ENCODE measurements around the gene KCNIP4.
"Not testable (repeated sequence)": the region's sequence is repeated elsewhere in the genome, so short reads cannot be mapped to it uniquely, and the experiment has no call there.

Gene KCNIP4

DNA sequence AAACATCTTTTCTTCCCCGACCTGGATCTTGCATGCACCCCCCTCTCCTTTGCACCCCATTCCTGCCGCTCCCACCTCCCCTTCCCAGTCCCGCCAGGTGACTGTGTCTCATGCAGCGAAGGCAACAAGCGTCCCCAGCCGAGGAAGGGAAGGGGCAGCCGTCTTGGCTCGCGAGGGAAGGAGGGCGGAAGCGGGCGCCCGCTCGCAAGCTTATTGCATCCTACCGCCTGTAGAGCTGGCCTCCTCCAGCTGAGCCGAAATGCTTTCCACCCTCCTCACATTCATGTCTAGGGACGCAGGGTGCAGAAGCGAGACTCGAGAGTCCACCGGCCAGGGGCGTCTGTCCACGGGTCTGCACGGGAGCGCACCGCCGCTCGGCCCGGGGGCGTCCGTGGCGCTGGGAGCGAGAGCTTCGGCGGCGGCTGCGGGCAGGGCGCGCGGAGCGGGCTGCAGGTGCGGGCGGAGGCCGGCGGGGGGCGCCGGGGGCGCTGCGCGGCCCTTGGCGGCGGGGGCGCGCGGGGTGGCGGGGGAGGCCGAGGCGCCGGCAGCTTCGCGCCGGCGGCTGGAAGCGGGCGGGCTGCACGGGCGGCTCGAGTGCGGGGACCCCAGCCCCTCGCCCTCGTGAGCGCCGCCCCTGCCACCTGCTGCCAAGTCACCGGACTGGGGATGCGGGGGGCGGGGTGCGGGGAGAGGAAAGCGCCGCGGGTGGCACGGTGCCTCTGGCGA, at the start of gene KCNIP4:
Gene KCNIP4 (minus strand): TSS at position 426 of the 726 bp plus-strand sequence.
- peak in 1 of 2 donors; percentile 5 for DNase-seq (ENCODE audit: low read depth in 2 of 2)

DNA sequence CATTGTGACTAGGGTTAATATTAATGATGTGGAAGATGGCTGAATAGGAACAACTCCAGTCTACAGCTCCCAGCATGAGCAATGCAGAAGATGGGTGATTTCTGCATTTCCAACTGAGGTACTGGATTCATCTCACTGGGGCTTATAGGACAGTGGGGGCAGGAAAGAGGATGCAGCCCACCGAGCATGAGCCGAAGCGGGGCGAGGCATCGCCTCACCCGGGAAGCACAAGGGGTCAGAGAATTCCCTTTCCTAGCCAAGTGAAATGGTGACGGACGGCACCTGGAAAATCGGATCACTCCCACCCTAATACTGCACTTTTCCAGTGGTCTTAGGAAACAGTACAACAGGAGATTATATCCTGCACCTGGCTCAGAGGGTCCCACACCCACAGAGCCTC, 48.0 kb upstream of the KCNIP4 start:
- not testable (repeated sequence) for DNase-seq (ENCODE audit: low read depth in 2 of 2)

DNA sequence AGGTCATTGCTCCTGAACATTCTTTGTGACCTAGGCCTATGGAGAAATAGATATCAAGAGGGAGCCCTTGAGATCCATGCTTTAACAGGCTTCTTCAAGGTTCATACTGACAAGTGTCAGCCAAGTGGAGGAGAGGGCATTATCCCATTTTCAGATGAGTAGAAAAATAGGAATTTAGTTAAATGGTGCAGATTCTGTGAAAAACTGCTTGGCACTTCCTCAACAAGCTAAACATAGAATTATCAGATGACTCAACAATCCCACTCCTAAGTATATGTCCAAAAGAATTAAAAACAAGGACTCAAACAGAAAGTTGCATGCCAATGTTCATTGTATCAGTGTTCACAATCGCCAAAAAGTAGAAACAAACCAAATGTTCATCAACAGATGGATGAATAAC, 43.8 kb upstream of the KCNIP4 start:
- DNase-seq (ENCODE audit: low read depth in 2 of 2): no peak

DNA sequence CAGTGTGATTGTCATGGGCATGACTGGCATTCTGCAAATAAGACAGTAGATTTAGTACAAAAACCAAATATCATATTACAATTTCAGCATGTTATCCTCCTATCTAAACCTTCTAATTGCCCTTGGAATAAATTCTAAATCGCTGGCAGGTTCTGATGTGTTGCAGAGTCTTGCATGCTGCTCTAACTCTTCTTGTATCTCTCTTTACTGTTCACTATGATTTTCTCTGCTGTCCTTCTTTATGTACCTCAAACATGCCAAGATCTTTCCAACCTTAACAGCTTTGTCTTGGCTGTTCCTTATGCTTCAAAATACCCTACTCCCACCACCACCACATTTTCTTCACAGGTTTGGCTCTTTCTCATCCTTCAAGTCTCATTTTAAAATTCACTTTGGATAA, 43.0 kb upstream of the KCNIP4 start:
- no peak for DNase-seq (ENCODE audit: low read depth in 2 of 2)

DNA sequence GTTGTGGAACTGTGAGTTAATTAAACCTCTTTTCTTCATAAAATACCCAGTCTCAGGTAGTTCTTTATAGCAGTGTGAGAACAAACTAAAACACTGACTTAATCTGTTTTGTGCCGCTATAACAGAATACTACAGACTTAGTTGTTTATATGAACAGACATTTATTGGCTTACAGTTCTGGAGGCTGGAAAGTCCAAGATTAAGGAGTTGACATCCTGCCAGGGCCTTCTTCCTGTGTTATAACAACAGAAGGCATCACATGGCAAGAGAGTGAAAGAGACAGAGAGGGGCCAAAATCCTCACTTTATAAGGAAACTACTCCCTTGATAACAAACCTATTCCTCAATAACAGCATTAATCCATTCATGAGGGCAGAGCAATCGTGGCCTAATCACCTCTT, 42.5 kb upstream of the KCNIP4 start:
- no peak for DNase-seq (ENCODE audit: low read depth in 2 of 2)

DNA sequence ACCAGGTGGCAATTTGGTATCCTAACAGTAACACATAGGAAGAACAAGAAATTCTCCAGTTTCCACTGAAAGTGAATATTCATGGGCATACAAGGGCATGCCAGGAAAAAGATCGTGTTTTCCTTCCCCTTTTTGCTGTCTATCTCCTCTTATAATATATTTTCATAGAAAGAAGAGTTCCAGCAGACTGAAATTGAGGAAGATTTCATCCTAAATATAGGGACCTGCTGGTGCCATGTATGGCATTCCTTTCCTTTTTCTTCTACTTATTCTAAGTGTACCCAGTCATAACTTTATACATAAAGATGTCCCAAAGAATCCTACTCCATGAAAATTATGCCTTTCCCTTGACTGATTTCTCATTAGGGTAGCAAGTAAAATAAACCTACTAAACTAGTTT, 40.8 kb upstream of the KCNIP4 start:
- no peak for DNase-seq (ENCODE audit: low read depth in 2 of 2)

DNA sequence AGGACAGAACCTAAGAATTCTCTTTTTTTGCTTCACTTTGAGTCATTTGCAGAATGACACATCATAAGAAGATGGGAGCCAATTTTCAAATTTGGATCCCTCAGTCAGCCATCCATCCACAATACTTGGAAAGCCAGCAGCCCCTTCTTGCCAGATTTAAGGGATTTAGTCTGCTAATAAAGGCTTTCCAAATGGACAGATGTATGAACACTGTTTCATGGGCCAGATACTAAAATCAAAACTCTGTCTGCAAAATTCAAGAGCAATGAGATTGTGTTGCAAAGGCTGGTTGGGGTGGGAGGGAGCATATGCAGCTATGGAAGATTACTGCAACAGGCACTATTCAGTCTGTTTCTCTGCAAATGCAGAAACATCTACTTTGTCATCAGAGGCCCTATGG, 37.7 kb upstream of the KCNIP4 start:
- no peak for DNase-seq (ENCODE audit: low read depth in 2 of 2)

DNA sequence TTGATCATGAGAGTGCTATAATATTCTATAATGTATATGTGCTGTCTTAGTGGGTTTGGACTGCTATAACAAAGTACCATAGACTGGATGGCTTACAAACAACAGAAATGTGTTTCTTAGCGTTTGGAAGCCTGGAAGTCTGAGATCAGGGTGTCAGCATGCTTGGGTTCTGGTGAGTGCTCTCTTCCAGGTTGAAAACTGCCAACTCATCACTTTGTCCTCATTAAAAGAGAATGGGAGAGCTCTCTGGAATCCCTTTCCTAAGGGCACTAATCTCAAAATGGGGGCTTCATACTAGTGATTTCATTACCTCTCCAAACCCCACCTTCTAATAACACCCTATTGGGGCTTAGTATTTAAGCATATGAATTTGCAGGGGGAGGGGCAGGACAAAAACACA, 33.5 kb upstream of the KCNIP4 start:
- no peak for DNase-seq (ENCODE audit: low read depth in 2 of 2)

DNA sequence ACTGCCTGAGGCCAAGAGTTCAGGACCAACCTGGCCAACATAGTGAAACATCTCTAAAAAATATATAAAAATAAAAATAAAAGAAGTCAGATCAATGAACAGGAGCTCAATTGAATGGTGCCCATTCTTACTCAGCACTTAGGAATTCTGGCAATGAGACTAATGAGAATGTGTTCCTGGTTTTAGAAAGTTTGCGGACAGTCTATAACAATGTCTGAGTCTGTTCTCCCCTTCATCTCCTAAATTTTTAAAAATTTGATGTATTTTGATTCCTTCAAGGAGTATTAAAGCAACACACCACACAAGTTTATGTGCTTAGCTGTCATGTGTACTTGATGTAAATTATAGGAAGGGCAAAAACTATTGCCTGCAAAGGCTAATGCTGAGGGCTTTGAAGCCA, 30.6 kb upstream of the KCNIP4 start:
- DNase-seq (ENCODE audit: low read depth in 2 of 2): no peak

DNA sequence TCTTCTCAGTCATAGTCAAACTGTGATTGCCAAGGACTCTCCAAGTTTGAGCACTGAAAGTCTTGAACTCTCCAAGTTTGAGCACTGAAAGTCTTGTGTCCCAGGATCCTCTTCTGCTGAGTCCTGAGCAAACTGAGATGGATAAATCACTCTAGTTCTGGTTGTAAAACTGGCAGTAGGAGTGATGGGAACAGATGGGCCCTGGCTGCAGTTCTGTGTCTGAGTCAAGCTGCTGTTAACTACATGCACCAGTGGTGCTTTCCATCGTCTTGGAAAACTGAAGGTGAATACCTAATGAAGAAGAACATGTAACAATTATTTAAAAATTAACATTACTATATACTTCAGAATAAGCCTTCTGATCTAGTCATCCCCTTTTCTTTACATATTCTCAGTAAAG, 27.6 kb upstream of the KCNIP4 start:
- no peak for DNase-seq (ENCODE audit: low read depth in 2 of 2)

DNA sequence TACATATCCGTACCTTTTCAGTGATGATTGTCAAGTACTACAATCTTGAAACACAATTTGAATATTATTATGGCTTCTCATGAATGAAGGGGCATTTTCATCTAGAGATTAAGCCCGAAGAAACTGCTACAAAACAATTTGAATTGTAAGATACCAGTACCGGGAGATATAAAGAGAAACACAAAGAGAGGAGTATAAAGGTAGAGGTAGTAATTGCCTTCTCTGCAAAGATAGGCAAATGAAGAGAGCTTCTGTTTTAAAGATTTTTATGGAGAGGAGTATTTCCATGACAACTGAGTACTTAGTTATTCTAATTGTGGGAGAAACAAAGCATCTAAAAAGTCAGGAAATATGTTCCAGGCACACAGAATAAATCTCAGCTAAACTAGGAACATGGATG, 25.3 kb upstream of the KCNIP4 start:
- no peak for DNase-seq (ENCODE audit: low read depth in 2 of 2)

DNA sequence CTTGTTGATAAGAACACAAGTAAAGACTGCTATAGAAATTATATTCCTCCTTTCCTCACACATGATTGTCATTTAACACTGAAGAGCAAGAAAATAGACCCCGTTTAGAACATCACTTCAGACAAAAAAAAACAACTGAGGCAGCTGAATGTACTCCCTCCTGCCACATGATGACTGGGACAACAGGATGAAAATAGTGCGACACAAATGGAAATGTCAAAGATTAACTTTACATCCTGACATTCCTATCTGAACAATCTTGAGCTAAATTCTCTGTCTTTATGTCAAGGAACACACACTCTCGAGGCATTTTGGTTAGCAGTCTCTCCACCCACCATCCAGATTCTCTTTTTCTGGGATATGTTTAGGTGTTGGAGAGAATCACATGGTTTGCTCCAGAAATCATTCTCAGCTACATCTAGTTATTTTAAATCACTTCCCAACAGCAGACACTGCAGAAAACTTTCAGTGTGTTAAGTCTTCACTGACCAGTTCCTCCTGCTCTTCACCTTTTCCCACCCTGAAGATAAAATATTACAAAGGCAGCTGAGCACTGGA, 16.3 kb upstream of the KCNIP4 start:
- DNase-seq (ENCODE audit: low read depth in 2 of 2): no peak

DNA sequence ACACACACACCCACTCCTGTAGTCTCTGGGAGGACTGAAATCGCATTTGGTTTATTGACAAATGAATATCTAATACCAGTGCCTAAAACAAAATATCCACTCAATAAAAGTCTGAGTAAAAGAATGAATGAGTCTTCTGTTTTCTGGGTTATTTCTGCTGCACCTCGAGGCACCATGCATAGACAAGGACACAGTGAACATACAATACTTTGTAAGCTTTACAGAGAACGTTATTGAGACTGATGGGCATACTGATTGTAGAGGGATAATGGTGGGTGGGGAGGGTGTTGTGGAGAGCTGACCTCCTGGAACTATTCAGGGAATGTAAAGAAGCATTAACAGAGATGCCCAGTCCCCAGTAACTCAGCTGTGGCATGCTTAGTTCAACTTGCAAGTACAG, 14.1 kb upstream of the KCNIP4 start:
- DNase-seq (ENCODE audit: low read depth in 2 of 2): no peak

DNA sequence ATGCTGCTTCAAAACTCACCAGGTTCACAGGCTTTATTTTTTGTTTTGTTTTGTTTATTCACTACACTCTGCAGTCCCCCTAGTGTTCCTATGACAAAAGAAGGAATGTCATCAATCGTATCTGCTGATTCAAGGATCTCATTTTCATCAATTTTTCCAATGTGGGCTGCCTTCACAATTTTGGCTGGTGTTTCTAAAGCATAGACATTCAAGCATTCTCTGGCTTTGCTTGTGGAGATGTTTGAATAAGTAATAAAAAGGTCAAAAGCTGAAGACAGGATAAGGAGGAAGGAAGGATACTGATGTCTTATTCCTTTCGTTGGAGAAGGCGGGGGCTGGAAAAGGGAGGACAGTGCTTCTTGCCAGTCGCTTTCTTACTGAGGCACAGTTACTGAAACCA, 12.2 kb upstream of the KCNIP4 start:
- no peak for DNase-seq (ENCODE audit: low read depth in 2 of 2)

DNA sequence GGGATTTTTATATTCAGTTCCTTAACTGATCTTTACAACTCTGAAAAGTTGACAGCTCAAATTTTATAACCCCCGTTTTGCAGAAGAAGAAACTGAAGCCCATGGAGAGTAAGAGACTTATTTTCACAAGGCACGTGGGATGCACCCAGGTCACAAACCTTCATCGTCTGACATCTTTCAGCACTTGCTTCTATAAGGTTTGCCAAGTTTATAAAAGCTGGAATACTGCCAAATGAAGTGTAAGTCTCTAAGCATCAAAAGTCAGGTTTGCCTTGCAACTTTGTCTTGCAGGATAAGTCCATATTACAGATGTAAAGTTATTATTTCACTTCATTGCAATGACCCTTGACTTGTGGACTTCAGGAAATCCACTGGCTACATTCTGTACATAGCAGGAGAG, 6.3 kb upstream of the KCNIP4 start:
- no peak for DNase-seq (ENCODE audit: low read depth in 2 of 2)

DNA sequence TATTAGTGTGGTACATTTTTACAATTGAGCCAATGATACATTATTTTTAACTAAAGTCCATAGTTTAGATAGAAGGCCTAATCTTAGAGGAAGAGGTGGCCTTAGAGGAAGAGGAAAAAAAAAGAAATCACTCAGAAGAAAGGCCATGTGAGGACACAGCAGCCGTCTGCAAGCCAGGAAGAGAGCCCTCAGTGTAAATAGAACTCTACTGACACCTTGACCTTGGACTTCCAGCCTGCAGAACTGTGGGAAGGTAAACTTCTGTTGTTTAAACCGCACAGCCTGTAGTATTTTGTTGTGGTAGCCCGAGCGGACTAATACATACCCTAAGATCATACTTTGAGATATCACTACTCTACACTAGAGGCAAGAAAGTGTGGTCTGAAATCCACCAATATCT, 5.1 kb upstream of the KCNIP4 start:
- DNase-seq (ENCODE audit: low read depth in 2 of 2): no peak

DNA sequence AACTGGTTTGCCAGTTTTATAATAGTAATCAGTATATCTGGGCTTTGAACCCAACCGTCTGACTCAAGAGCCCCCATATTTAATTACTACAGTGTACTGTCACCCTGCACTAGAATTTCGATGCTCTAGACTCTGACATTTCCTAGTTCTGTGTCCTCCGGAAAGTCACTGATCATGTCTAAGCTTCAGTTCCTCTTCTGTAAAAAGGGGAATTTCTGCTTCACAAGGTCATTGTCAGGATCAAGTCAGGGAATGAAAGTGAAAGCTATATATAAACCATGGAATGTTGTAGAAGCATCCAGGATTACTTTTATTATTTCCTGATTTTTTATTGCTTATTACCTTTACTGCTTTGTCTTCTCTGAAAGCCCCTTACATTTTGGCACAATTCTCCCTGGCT, 4.0 kb upstream of the KCNIP4 start:
- DNase-seq (ENCODE audit: low read depth in 2 of 2): no peak

DNA sequence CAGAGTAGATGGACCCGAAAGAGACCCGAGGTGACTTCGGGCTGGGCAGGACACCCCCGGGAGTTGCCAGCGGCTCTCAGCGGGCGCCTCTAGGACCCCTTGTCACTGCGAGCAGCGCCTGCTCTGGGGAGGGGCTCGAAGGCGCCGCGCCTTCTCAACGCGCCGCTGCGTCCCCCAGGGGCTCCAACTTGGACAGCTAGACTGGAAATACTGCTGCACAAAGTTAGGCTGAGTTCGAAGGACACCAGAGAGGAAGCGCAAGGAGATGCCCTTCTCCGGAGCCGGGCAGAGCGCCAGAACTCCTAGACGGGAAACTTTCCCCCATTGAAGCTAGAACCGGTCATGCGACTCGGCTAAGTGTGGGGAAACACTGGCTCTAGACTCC, 493 bp upstream of the KCNIP4 start:
- DNase-seq (ENCODE audit: low read depth in 2 of 2): no peak

DNA sequence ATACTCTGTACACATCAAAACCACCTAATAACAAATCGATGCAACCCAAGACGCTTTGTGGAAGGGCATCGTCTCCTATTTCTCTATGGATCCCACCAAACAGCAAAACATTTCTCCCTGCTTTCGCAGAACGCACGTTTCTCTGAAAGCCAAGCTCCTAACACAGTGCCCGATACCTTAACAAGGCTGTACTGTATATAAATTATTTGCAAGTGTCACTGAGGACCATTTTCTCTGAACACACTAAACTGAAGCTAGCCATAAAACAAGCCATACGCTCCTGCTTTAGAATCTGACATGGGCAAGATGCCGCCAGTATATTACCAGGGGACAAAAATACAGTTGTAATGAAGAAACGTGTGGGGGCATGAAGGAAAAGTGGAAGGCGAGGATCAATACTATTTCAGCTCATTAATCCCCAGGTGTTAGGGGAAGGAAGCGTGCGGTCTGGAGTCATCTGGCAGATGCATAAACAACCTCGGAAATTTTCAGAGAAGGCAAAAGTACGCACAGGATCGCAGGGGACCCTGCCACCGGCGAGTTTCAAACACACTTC, 703 bp downstream of the KCNIP4 start:
- DNase-seq (ENCODE audit: low read depth in 2 of 2): no peak

DNA sequence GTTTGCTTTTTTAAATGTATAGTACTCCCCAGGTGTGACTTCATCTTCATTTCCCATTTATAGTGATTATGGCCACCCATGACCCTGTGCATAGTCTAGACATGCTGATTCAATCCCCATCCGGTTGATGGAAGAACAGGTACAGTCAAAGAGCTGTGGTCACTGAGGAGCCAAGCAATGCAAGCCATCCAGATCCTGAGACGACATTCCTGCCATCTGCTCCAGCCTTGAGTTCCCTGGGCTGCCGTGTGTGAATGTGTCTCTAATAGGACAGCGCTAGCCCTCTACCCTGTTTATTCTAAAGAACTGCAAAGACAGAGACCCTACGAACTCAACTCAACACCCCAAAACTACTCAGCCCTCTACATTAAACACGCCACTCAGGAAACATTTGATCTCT, 1.7 kb downstream of the KCNIP4 start:
- no peak for DNase-seq (ENCODE audit: low read depth in 2 of 2)

DNA sequence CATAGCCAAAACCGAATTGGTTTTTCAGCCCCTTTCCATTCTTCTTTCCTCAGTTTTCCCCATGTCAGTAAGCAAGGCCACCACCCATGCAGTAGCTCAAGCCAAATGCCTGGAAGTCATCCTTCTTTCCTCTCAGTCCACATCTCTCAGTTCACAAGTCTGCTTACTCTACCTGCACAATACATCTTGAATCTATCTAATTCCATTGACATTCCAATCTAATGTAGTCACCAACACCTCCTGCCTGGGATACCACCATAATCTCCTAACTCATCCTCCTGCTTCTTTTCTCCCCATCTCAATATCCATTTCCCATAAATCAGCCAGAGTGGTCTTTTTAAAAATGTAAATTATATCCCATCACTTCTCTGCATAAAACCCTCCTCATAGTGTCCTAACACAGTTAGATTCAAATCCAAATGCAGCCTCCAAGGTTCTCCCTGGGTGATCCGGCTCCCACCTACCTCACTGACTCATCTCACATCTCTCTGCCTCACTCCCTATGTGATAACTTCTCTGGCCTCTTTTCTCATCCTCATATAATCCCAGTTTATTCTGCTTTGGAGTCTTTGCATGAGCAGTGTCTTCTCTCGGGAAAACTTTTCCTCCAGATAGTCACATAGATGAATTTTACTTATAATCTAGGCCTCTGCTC, 26.9 kb downstream of the KCNIP4 start:
- no peak for DNase-seq (ENCODE audit: low read depth in 2 of 2)

DNA sequence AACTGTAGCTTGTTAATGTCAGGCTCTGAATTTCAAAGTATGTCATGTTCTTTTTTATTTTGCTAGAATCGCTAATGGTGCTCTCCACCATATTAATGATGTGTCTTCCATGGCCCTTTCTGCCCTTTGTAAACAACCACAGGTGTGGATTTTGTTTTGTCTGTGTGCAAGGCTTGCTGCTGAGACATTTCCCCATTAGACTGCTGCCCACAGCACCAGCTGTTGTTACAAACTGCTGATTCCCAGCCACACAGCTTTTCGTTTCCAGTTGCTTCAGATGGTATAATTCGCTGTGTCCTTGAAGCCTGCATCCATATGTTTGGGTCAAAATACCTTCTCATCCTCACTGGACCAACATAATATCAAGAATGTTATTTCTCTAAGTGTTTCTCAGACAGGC, 32.8 kb downstream of the KCNIP4 start:
- no peak for DNase-seq (ENCODE audit: low read depth in 2 of 2)

DNA sequence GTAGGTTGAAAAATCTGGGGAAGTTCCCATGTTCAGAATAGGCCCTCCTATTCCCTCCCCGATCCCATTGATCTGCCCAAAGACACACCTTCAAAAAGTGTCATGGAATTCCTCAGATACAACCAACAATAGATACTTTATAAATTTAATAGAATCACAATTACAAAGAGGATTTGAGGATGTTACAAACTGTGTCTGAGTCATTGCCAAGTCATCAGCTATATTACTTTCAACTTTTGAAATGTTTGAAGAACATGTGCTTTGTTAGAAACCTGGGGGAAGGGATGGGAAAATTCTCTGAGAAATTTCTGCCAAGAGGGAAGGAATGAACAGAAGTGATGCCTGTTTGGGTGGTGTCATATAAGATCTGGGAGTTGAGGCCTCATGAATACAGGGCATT, 46.7 kb downstream of the KCNIP4 start:
- DNase-seq (ENCODE audit: low read depth in 2 of 2): no peak
